Left colon (tissue), 2 donors: ENCODE results near the gene OSBPL10. TPM values are rescaled to one million over a fixed set of nuclear protein-coding genes. Genes with fewer than 3 reads are reported as not detected.
"Not testable (repeated sequence)": the region's sequence is repeated elsewhere in the genome, so short reads cannot be mapped to it uniquely, and the experiment has no call there.

Experiments
- ATAC-seq: fragments of 200-7000 bp; cut with Tn5 transposase; one replicate; pipeline ENCODE4 v1.9.1; 2020; ENCODE audit warnings: mild to moderate bottlenecking, moderate library complexity
- DNase-seq, 2 donors: peaks; one replicate each; pipeline ENCODE4 v3.0.0-alpha.2; 2020
- intact Hi-C, 2 donors: fragments of 100-400 bp; cut with DNase I in 1 of 2; cut with micrococcal nuclease in 1 of 2; formaldehyde crosslinking; loops; one replicate each; pipeline versions ENCODE4 v1.11.2 to v1.14.0; 2022; cut with DNase I, micrococcal nuclease
- total RNA-seq, 2 donors: library from RNA; stranded (reverse); fragmentation: NEBNext Ultra II Directional; extraction: Animal tissue kit (Norgen Biotek cat#: 25700); gene quantifications; one replicate each; pipeline ENCODE4 v1.2.1, GENCODE V29; 2021
- donor health status: DM: no; HTN: no; CAD: no.
- donor health status: DM: yes; HTN: yes; CAD: no.

Gene OSBPL10
- total RNA-seq, 2 donors from 2014 or later = 16.2 to 19.6 TPM

- intact Hi-C loops = no loop called here
- no peak for DNase-seq
- no peak for ATAC-seq
Measured at GRCh38 chr3:31709526-31709925, 271.5 kb downstream of the OSBPL10 start.

- DNase-seq = no peak
- ATAC-seq = no peak
- intact Hi-C loops = no loop called here
Measured at GRCh38 chr3:31709005-31709404, 272.1 kb downstream of the OSBPL10 start.

- ATAC-seq = no peak
- intact Hi-C loops = no loop called here
- DNase-seq = no peak
Measured at GRCh38 chr3:31707286-31707685, 273.8 kb downstream of the OSBPL10 start.

- intact Hi-C loops = no loop called here
- DNase-seq = no peak
- ATAC-seq = no peak
Measured at GRCh38 chr3:31705736-31706135, 275.3 kb downstream of the OSBPL10 start.

- peak; percentile 60 to 65 for DNase-seq
- ATAC-seq = peak; percentile 99
- intact Hi-C loops = no loop called here
Measured at GRCh38 chr3:31704591-31705179, 276.4 kb downstream of the OSBPL10 start.

- ATAC-seq (no peak), DNase-seq (no peak)
- intact Hi-C loops = no loop called here
Measured at GRCh38 chr3:31704156-31704555, 276.9 kb downstream of the OSBPL10 start.

- intact Hi-C loops = no loop called here
- ATAC-seq = no peak
- DNase-seq = no peak
Measured at GRCh38 chr3:31701286-31701685, 279.8 kb downstream of the OSBPL10 start.

GRCh38 chr3:31699309-31699953 lies 281.6 kb downstream of the OSBPL10 start:
- no peak for DNase-seq
- intact Hi-C loops = no loop called here
- ATAC-seq = no peak

GRCh38 chr3:31696815-31697548 lies 284.1 kb downstream of the OSBPL10 start:
- intact Hi-C loops = no loop called here
- no peak for DNase-seq
- peak; percentile 61 for ATAC-seq

GRCh38 chr3:31696009-31696297 lies 285.1 kb downstream of the OSBPL10 start:
- DNase-seq (no peak), ATAC-seq (no peak)
- intact Hi-C loops = no loop called here

GRCh38 chr3:31695280-31696008 lies 285.6 kb downstream of the OSBPL10 start:
- DNase-seq (peak in 1 of 2 donors; percentile 39), ATAC-seq (no peak)
- intact Hi-C loops = no loop called here

- intact Hi-C loops = no loop called here
- ATAC-seq (no peak), DNase-seq (no peak)
Measured at GRCh38 chr3:31693346-31693745, 287.7 kb downstream of the OSBPL10 start.

GRCh38 chr3:31692751-31693150 lies 288.3 kb downstream of the OSBPL10 start:
- intact Hi-C loops = no loop called here
- no peak for ATAC-seq

GRCh38 chr3:31690771-31691170 lies 290.3 kb downstream of the OSBPL10 start:
- ATAC-seq = no peak
- DNase-seq = no peak
- intact Hi-C loops = no loop called here

More at GRCh38 chr3:31692751-31693150, 288.3 kb downstream of the OSBPL10 start:
- DNase-seq = no peak

- DNase-seq, intact Hi-C loops, ATAC-seq: not testable (repeated sequence)
Measured at GRCh38 chr3:31689523-31689922, 291.5 kb downstream of the OSBPL10 start.

GRCh38 chr3:31688984-31689383 lies 292.1 kb downstream of the OSBPL10 start:
- ATAC-seq = no peak
- intact Hi-C loops = no loop called here
- no peak for DNase-seq

- intact Hi-C loops = no loop called here
- ATAC-seq (no peak), DNase-seq (no peak)
Measured at GRCh38 chr3:31687020-31687802, 293.9 kb downstream of the OSBPL10 start.

GRCh38 chr3:31680072-31680870 lies 300.8 kb downstream of the OSBPL10 start:
- intact Hi-C loops = no loop called here
- no peak for ATAC-seq
- DNase-seq = no peak
